GM12873 (cell line): ENCODE measurements around the gene LRRC14B.

Experiments
- CTCF ChIP-seq: IDR thresholded peaks from 2 replicates; pipeline ENCODE4 v1.5.1; 2012; ENCODE audit warnings: low read depth, mild to moderate bottlenecking, moderate library complexity, low read length, control low read depth; ENCODE audit not compliant: insufficient read depth; ENCODE audit errors: missing control alignments

The LRRC14B gene

GRCh38 chr5:191036-191948, at the start of gene LRRC14B:
Gene LRRC14B, plus strand, starts transcription at chr5:191495. Its CDS starts 44 bp downstream, at chr5:191539.
- TF ChIP-seq CTCF: no peak

- TF ChIP-seq CTCF: no peak
Observed at GRCh38 chr5:141761-142160, 49.5 kb upstream of the LRRC14B start.

DNA sequence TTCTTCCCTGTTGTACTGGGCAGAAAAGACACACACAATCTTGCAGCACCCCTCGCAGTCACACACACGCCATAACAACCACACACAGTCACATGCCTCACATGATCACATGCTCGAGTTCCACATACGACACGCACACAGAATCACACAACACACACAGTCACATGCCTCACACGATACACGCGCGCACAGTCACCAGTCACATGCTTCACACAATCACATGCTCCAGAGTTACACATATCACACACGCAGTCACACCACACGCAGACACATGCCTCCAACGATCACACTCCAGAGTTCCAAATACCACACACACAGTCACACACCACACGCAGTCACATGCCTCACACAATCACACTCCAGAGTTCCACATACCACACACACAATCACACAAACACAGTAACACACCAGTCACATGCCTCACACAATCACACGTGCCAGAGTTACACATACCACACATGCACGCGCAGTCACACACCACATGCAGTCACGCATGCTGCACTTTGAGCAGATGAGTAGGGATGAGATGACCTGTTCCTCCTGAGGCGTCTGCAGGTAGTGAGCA, 49.0 kb upstream of the LRRC14B start:
- no peak for TF ChIP-seq CTCF

DNA sequence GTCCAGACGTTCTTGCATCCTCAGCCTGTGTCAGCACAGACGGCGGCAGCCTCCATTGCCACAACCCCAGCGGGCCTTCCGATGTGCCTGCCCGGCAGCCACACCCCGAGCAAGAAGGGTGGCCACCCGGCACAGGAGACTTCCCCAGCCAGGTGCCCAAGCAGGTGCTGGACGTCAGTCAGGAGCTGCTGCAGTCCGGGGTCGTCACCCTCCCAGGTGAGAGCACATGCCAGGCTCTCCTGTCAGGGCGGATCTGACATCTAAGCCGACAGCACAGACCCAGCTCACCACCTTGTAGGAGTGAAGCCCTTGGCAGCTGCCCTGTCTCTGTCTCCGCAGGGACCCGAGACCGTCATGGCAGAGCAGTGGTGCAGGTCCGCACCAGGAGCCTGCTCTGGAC, 48.3 kb upstream of the LRRC14B start:
- no peak for TF ChIP-seq CTCF

- TF ChIP-seq CTCF: no peak
Observed at GRCh38 chr5:144941-145340, 46.4 kb upstream of the LRRC14B start.

DNA sequence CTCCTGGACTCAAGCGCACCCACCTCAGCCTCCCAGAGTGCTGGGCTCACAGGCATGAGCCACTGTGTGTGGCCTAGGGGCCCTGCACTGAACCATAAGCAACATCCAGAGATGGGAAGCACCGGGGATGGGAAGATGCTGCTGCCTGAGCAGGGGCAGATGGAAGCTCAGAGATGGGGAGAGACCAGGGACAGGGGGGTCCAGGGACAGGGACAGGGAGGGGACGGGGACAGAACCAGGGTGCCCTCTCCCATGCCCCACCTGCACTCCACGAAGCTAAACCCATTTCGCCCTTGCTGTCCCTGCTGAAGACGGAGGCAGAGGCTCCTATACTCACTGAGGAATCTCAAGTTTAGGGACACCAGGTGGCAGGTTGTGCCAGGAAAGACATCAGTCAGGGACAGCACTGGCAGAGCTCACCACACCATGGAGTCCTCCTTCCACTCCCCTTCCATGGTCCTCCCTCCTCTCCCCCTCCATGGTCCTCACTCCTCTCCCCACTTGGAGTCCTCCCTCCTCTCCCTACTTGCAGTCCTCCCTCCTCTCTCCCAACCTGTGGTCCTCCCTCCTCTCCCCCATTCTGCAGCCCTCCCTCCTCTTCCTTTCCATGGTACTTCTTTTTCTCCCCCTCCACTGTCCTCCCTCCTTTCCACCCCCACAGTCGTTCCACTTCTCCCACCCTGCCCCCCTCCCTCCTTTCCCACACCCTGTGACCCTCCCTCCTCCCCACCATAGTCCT, 45.5 kb upstream of the LRRC14B start:
- no peak for TF ChIP-seq CTCF

- no peak for TF ChIP-seq CTCF
Observed at GRCh38 chr5:147751-148150, 43.5 kb upstream of the LRRC14B start.
